Measurements from ENCODE around the gene MAGEB17. TPM values are rescaled to one million over a fixed set of nuclear protein-coding genes. Genes with fewer than 3 reads are reported as not detected.

MAGEB17 gene
- total RNA-seq, 1 experiment from 2014 or later = not detected

DNA sequence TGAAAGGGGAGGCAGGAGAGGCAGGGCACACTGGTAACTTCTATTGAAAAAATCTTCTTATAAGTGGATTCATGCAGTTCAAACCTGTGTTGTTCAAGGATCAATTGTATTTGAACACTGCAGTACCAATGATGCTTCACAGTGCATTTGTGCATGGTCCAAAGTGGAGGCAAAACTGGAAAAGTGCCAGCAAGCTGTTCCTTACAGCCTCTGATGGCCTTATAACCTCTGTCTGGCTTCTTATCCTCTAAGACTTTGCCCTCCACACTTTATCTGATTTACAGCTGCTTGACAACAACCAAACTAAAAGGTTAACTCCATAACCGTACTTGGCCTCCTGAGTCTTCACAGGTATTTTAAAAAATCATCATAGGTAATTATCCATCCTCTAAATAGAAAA lies 40.4 kb downstream of the MAGEB17 start:
- no TSS peak for BruUV-seq (replicated peaks)
- H3K9me3 ChIP-seq (ENCODE audit: control insufficient read depth in 1 of 2, insufficient read depth in 1 of 2, low read depth in 1 of 2, low read length in 2 of 2) = no peaks in the 10 kb centered on the region
- H3K27ac ChIP-seq (ENCODE audit: low read depth, low read length) = no peak overlapping the region
- H3K9ac ChIP-seq (ENCODE audit: low read length) = no peak overlapping the region
- H3K4me3 ChIP-seq (replicated peaks in 1 of 2; ENCODE audit: low read depth in 1 of 2, low read length in 2 of 2) = no peak overlapping the region
- H3K9me2 ChIP-seq (ENCODE audit: insufficient read depth) = no peaks in the 10 kb centered on the region
- no peaks in the 10 kb centered on the region for H3K27me3 ChIP-seq (ENCODE audit: insufficient read depth, low read length)
- POLR2A ChIA-PET = no interaction called here
- ATAC-seq = no peak
- TF ChIP-seq RAD21 (IDR thresholded peaks at IDR 0.05; ENCODE audit: low read depth) (no peak), CEBPB (IDR thresholded peaks at IDR 0.05; ENCODE audit: low read depth) (no peak), ELF1 (IDR thresholded peaks at IDR 0.05; ENCODE audit: borderline replicate concordance, low read depth) (no peak), YY1 (IDR thresholded peaks at IDR 0.05; ENCODE audit: extremely low read depth, insufficient replicate concordance, low read depth, low read length) (no peak), FOSL1 (IDR thresholded peaks at IDR 0.05; ENCODE audit: low read depth) (no peak), ZNF274 (IDR thresholded peaks at IDR 0.05; ENCODE audit: low read depth, low read length) (no peak), EZH2phosphoT487 (IDR thresholded peaks at IDR 0.05; ENCODE audit: borderline replicate concordance) (no peak), CBX3 (IDR thresholded peaks at IDR 0.05; ENCODE audit: low read depth) (no peak), ZFX (IDR thresholded peaks at IDR 0.05) (no peak)
- TF ChIP-seq, protein P1, sequence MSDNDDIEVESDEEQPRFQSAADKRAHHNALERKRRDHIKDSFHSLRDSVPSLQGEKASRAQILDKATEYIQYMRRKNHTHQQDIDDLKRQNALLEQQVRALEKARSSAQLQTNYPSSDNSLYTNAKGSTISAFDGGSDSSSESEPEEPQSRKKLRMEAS (IDR thresholded peaks at IDR 0.05) = no peak
- TF ChIP-seq, protein P2, sequence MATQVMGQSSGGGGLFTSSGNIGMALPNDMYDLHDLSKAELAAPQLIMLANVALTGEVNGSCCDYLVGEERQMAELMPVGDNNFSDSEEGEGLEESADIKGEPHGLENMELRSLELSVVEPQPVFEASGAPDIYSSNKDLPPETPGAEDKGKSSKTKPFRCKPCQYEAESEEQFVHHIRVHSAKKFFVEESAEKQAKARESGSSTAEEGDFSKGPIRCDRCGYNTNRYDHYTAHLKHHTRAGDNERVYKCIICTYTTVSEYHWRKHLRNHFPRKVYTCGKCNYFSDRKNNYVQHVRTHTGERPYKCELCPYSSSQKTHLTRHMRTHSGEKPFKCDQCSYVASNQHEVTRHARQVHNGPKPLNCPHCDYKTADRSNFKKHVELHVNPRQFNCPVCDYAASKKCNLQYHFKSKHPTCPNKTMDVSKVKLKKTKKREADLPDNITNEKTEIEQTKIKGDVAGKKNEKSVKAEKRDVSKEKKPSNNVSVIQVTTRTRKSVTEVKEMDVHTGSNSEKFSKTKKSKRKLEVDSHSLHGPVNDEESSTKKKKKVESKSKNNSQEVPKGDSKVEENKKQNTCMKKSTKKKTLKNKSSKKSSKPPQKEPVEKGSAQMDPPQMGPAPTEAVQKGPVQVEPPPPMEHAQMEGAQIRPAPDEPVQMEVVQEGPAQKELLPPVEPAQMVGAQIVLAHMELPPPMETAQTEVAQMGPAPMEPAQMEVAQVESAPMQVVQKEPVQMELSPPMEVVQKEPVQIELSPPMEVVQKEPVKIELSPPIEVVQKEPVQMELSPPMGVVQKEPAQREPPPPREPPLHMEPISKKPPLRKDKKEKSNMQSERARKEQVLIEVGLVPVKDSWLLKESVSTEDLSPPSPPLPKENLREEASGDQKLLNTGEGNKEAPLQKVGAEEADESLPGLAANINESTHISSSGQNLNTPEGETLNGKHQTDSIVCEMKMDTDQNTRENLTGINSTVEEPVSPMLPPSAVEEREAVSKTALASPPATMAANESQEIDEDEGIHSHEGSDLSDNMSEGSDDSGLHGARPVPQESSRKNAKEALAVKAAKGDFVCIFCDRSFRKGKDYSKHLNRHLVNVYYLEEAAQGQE (IDR thresholded peaks at IDR 0.05; ENCODE audit: low read depth) = no peak
- TF ChIP-seq, protein P3, sequence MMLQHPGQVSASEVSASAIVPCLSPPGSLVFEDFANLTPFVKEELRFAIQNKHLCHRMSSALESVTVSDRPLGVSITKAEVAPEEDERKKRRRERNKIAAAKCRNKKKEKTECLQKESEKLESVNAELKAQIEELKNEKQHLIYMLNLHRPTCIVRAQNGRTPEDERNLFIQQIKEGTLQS (IDR thresholded peaks at IDR 0.05) = no peak
- H4K20me1 ChIP-seq (ENCODE audit: insufficient read depth) = no peaks in the 10 kb centered on the region
- H3K36me3 ChIP-seq (ENCODE audit: control insufficient read depth in 1 of 2, insufficient read depth in 2 of 2, low read length in 2 of 2) = no peaks in the 10 kb centered on the region
- CTCF ChIA-PET = no interaction called here
- H2AFZ ChIP-seq (ENCODE audit: low read depth, low read length, poor library complexity, severe bottlenecking) = no peak overlapping the region
- RAD21 ChIA-PET (ENCODE audit: low non-redundant PET in 1 of 2, low total read pairs in 2 of 2, uncharacterized antibody in 2 of 2, unreplicated experiment in 2 of 2) = no interaction called here
- H3K4me2 ChIP-seq (ENCODE audit: low read length) = no peak overlapping the region
- peaks cover 0 to 12% of the 10 kb centered on the region in 2 experiments; a peak in 2 of 4 replicates for H3K4me1 ChIP-seq (ENCODE audit: control insufficient read depth in 1 of 2, insufficient read depth in 2 of 2, low read length in 2 of 2)
- intact Hi-C loops (cut with micrococcal nuclease) = no loop called here
- H3K79me2 ChIP-seq (ENCODE audit: insufficient read depth, low read length) = no peaks in the 10 kb centered on the region
- no peak for DNase-seq (ENCODE audit: low read depth, low spot score)

All from HCT116 (cell line).